Measurements from ENCODE around the gene FAM174A. TPM values are rescaled to one million over a fixed set of nuclear protein-coding genes. Genes with fewer than 3 reads are reported as not detected.
"Not testable (repeated sequence)": the region's sequence is repeated elsewhere in the genome, so short reads cannot be mapped to it uniquely, and the experiment has no call there.

The FAM174A gene
- total RNA-seq, 1 experiment from 2014 or later = 3.1 TPM

DNA sequence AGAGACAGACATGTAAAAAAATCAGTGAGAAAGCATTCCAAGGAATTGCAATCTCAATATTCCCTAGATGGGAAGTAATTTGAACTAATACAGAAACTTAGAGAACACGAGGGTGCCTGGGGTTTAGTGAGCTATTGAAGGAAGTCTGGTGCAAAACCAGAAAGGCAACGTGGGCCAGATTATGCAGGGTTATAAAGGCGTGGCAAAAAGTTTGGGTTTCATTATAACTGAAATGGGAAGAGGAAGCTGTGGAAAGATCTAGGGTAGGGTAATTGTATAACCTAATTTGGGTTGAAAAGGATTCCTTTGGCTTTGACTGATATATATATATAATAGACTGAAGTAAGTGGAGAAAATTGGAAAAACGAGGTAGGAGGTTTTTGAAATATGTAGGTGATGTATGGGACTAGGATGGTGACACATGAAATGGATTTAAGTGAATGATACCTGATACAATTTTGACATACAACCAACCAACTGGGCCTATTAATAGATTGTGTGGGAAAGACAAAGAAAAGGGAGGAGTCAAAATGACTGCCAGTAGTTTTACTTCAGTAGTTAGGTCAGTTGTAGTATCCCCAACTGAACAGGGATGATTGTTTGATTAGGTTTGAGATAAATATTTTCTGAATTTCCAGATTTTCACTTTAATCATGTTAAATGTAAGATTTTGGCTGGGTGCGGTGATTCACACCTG lies 65.3 kb downstream of the FAM174A start:
- no peak for TF ChIP-seq EZH2 (IDR thresholded peaks at IDR 0.05; ENCODE audit: borderline replicate concordance, low read depth, low read length, poor library complexity, severe bottlenecking)
- TF ChIP-seq, protein P1, sequence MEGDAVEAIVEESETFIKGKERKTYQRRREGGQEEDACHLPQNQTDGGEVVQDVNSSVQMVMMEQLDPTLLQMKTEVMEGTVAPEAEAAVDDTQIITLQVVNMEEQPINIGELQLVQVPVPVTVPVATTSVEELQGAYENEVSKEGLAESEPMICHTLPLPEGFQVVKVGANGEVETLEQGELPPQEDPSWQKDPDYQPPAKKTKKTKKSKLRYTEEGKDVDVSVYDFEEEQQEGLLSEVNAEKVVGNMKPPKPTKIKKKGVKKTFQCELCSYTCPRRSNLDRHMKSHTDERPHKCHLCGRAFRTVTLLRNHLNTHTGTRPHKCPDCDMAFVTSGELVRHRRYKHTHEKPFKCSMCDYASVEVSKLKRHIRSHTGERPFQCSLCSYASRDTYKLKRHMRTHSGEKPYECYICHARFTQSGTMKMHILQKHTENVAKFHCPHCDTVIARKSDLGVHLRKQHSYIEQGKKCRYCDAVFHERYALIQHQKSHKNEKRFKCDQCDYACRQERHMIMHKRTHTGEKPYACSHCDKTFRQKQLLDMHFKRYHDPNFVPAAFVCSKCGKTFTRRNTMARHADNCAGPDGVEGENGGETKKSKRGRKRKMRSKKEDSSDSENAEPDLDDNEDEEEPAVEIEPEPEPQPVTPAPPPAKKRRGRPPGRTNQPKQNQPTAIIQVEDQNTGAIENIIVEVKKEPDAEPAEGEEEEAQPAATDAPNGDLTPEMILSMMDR (conservative IDR thresholded peaks at IDR 0.05; ENCODE audit: low read depth, low read length) = no peak
- no peak for DNase-seq (ENCODE audit: low spot score)
- Histone ChIP-seq H3K9me3 (ENCODE audit: low read depth, low read length, poor library complexity, severe bottlenecking) (no peaks in the 10 kb centered on the region), H3K27me3 (replicated peaks; ENCODE audit: insufficient read depth, low read depth, low read length, poor library complexity) (no peaks in the 10 kb centered on the region), H3K4me3 (ENCODE audit: low read depth, low read length, poor library complexity, severe bottlenecking) (no peak overlapping the region), H3K4me1 (ENCODE audit: insufficient read depth, low read length, poor library complexity, severe bottlenecking) (no peaks in the 10 kb centered on the region), H3K27ac (ENCODE audit: low read depth, low read length, poor library complexity, severe bottlenecking) (no peak overlapping the region), H3K36me3 (ENCODE audit: insufficient read depth, low read length, poor library complexity, severe bottlenecking) (no peaks in the 10 kb centered on the region)
- CTCF ChIA-PET = no interaction called here
- intact Hi-C loops (cut with micrococcal nuclease; ENCODE audit: unreplicated experiment) = no loop called here
- no TSS peak for BruUV-seq (replicated peaks)
- POLR2A ChIA-PET (ENCODE audit: low non-redundant PET) = no interaction called here

DNA sequence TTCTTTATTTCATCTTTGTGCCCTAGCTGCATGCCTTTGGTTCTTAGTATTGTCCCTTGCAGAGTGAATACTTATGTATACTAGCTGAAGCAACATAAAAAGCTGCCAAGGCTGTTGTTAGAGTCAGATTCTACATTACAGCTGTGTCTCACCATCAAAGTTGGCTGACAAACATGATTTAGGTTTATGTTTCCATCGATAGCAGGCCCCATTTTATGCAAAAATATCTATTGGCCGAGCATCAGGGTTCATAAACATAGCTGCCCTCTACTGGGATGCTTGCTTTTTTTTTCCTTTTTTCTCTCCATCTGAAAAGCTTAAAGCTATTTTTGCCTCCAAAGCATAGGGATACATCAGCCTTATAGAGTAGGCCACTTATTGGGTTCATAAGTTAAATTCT lies 68.0 kb downstream of the FAM174A start:
- H3K36me3 ChIP-seq (ENCODE audit: insufficient read depth, low read length, poor library complexity, severe bottlenecking) = no peaks in the 10 kb centered on the region
- no peaks in the 10 kb centered on the region for H3K27me3 ChIP-seq (replicated peaks; ENCODE audit: insufficient read depth, low read depth, low read length, poor library complexity)
- intact Hi-C loops (cut with micrococcal nuclease; ENCODE audit: unreplicated experiment) = no loop called here
- POLR2A ChIA-PET (ENCODE audit: low non-redundant PET) = no interaction called here
- DNase-seq (ENCODE audit: low spot score) = no peak
- H3K4me1 ChIP-seq (ENCODE audit: insufficient read depth, low read length, poor library complexity, severe bottlenecking) = no peaks in the 10 kb centered on the region
- H3K27ac ChIP-seq (ENCODE audit: low read depth, low read length, poor library complexity, severe bottlenecking) = no peak overlapping the region
- no peaks in the 10 kb centered on the region for H3K9me3 ChIP-seq (ENCODE audit: low read depth, low read length, poor library complexity, severe bottlenecking)
- H3K4me3 ChIP-seq (ENCODE audit: low read depth, low read length, poor library complexity, severe bottlenecking) = no peak overlapping the region
- CTCF ChIA-PET = no interaction called here
- no TSS peak for BruUV-seq (replicated peaks)
- TF ChIP-seq EZH2 (IDR thresholded peaks at IDR 0.05; ENCODE audit: borderline replicate concordance, low read depth, low read length, poor library complexity, severe bottlenecking) = no peak
- TF ChIP-seq, protein P1 (conservative IDR thresholded peaks at IDR 0.05; ENCODE audit: low read depth, low read length) = no peak

DNA sequence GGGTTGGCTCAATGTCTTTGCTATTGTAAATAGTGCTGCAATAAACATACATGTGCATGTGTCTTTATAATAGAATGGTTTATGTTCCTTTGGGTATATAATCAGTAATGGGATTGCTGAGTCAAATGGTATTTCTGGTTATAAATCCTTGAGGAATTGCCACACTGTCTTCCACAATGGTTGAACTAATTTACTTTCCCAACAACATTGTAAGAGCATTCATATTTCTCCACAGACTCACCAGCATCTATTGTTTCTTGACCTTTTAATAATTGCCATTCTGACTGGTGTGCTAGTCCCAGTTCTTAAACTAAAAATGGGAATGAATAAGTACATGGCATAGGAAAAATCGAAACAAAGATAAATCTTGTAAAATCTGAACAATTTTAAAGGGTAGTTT lies 68.8 kb downstream of the FAM174A start:
- POLR2A ChIA-PET (ENCODE audit: low non-redundant PET); H3K4me1 ChIP-seq (ENCODE audit: insufficient read depth, low read length, poor library complexity, severe bottlenecking); H3K27ac ChIP-seq (ENCODE audit: low read depth, low read length, poor library complexity, severe bottlenecking); BruUV-seq (replicated peaks); CTCF ChIA-PET; intact Hi-C loops (cut with micrococcal nuclease; ENCODE audit: unreplicated experiment); H3K27me3 ChIP-seq (replicated peaks; ENCODE audit: insufficient read depth, low read depth, low read length, poor library complexity); H3K36me3 ChIP-seq (ENCODE audit: insufficient read depth, low read length, poor library complexity, severe bottlenecking); DNase-seq (ENCODE audit: low spot score); H3K9me3 ChIP-seq (ENCODE audit: low read depth, low read length, poor library complexity, severe bottlenecking); H3K4me3 ChIP-seq (ENCODE audit: low read depth, low read length, poor library complexity, severe bottlenecking): not testable (repeated sequence)

DNA sequence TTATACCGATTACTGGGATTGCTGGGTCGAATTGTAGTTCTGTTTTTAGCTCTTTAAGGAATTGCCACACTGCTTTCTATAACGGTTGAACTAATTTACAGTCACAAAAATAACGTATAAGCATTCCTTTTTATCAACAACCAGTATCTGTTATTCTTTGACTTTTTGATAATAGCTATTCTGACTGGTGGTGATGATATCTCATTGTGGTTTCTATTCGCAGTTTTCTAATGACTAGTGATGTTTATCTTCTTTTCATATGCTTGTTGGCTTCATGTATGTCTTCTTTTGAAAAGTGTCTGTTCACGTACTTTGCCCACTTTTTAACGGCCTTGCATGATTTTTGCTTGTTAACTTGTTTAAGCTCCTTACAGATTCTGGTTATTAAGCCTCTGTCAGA lies 74.4 kb downstream of the FAM174A start:
- Histone ChIP-seq H3K9me3 (ENCODE audit: low read depth, low read length, poor library complexity, severe bottlenecking) (no peaks in the 10 kb centered on the region), H3K4me1 (ENCODE audit: insufficient read depth, low read length, poor library complexity, severe bottlenecking) (no peaks in the 10 kb centered on the region), H3K27me3 (replicated peaks; ENCODE audit: insufficient read depth, low read depth, low read length, poor library complexity) (no peaks in the 10 kb centered on the region), H3K27ac (ENCODE audit: low read depth, low read length, poor library complexity, severe bottlenecking) (no peak overlapping the region), H3K36me3 (ENCODE audit: insufficient read depth, low read length, poor library complexity, severe bottlenecking) (no peaks in the 10 kb centered on the region), H3K4me3 (ENCODE audit: low read depth, low read length, poor library complexity, severe bottlenecking) (no peak overlapping the region)
- DNase-seq (ENCODE audit: low spot score) = no peak
- POLR2A ChIA-PET (ENCODE audit: low non-redundant PET) = no interaction called here
- intact Hi-C loops (cut with micrococcal nuclease; ENCODE audit: unreplicated experiment) = no loop called here
- BruUV-seq (replicated peaks) = no TSS peak
- CTCF ChIA-PET = no interaction called here
- TF ChIP-seq, protein P1 (conservative IDR thresholded peaks at IDR 0.05; ENCODE audit: low read depth, low read length) = no peak
- TF ChIP-seq EZH2 (IDR thresholded peaks at IDR 0.05; ENCODE audit: borderline replicate concordance, low read depth, low read length, poor library complexity, severe bottlenecking) = no peak
